HEK293 (cell line): ENCODE measurements around the gene EGFLAM.
A peak's percentile ranks its signal among the peaks of the same experiment; 100 is the strongest.

ENCODE experiments used
- CTCF ChIP-seq: fragments of 450-650 bp; formaldehyde crosslinking; IDR thresholded peaks from 2 replicates; pipeline ENCODE4 v1.5.1; 2016; ENCODE audit warnings: missing biosample characterization, missing genetic modification characterization
- GLIS1 ChIP-seq: fragments of 450-650 bp; formaldehyde crosslinking; IDR thresholded peaks from 2 replicates; pipeline ENCODE4 v1.5.1; 2016; ENCODE audit warnings: missing biosample characterization, missing genetic modification characterization
- HOXD13 ChIP-seq: sonication (generic); formaldehyde crosslinking; IDR thresholded peaks from 2 replicates; pipeline ENCODE4 v1.8.0; 2022; ENCODE audit warnings: missing genetic modification reagents, borderline replicate concordance
- KLF9 ChIP-seq: fragments of 450-650 bp; formaldehyde crosslinking; IDR thresholded peaks from 2 replicates; pipeline ENCODE4 v1.5.1; 2016; ENCODE audit warnings: missing biosample characterization, missing genetic modification characterization, low read depth
- MEIS1 ChIP-seq: sonication (generic); formaldehyde crosslinking; IDR thresholded peaks from 2 replicates; pipeline ENCODE4 v1.8.1; 2022; ENCODE audit warnings: missing genetic modification reagents, mild to moderate bottlenecking, borderline replicate concordance
- OSR2 ChIP-seq: fragments of 450-650 bp; formaldehyde crosslinking; IDR thresholded peaks from 2 replicates; pipeline ENCODE4 v1.5.1; 2016; ENCODE audit warnings: missing biosample characterization, missing genetic modification characterization
- PRDM10 ChIP-seq: fragments of 450-650 bp; formaldehyde crosslinking; IDR thresholded peaks from 2 replicates; pipeline ENCODE4 v1.5.1; 2016; ENCODE audit warnings: missing biosample characterization, missing genetic modification characterization
- SP7 ChIP-seq: fragments of 450-650 bp; formaldehyde crosslinking; IDR thresholded peaks from 2 replicates; pipeline ENCODE4 v1.5.1; 2016; ENCODE audit warnings: missing biosample characterization, missing genetic modification characterization
- ZEB2 ChIP-seq: fragments of 450-650 bp; formaldehyde crosslinking; IDR thresholded peaks from 2 replicates; pipeline ENCODE4 v1.5.1; 2016; ENCODE audit warnings: missing biosample characterization, missing genetic modification characterization
- ZNF157 ChIP-seq: fragments of 450-650 bp; formaldehyde crosslinking; IDR thresholded peaks from 2 replicates; pipeline ENCODE4 v1.5.1; 2016; ENCODE audit warnings: missing biosample characterization, missing genetic modification characterization
- ZNF239 ChIP-seq: fragments of 450-650 bp; formaldehyde crosslinking; IDR thresholded peaks from 2 replicates; pipeline ENCODE4 v1.5.1; 2016; ENCODE audit warnings: missing biosample characterization, missing genetic modification characterization
- ZNF324 ChIP-seq: fragments of 450-650 bp; formaldehyde crosslinking; IDR thresholded peaks from 2 replicates; pipeline ENCODE4 v1.5.1; 2016; ENCODE audit warnings: missing biosample characterization, missing genetic modification characterization
- ZNF335 ChIP-seq: fragments of 450-650 bp; formaldehyde crosslinking; conservative IDR thresholded peaks from 2 replicates; pipeline ENCODE4 v1.5.1; 2016; ENCODE audit warnings: missing biosample characterization, missing genetic modification characterization
- ZNF37A ChIP-seq: fragments of 450-650 bp; IDR thresholded peaks from 2 replicates; pipeline ENCODE4 v1.5.1; 2018; ENCODE audit warnings: missing biosample characterization, missing genetic modification characterization
- ZNF518A ChIP-seq: fragments of 450-650 bp; formaldehyde crosslinking; conservative IDR thresholded peaks from 2 replicates; pipeline ENCODE4 v1.5.1; 2016; ENCODE audit warnings: low read depth, missing biosample characterization, missing genetic modification characterization
- ZNF560 ChIP-seq: fragments of 450-650 bp; formaldehyde crosslinking; IDR thresholded peaks from 2 replicates; pipeline ENCODE4 v1.5.1; 2017; ENCODE audit warnings: missing biosample characterization, missing genetic modification characterization, borderline replicate concordance
- ZNF561 ChIP-seq: fragments of 450-650 bp; IDR thresholded peaks from 2 replicates; pipeline ENCODE4 v1.5.1; 2018; ENCODE audit warnings: missing biosample characterization, missing genetic modification characterization, borderline replicate concordance
- ZNF596 ChIP-seq: fragments of 450-650 bp; IDR thresholded peaks from 2 replicates; pipeline ENCODE4 v1.5.0; 2018; ENCODE audit warnings: missing biosample characterization, mild to moderate bottlenecking, missing genetic modification characterization, moderate library complexity
- ZNF629 ChIP-seq: fragments of 450-650 bp; formaldehyde crosslinking; IDR thresholded peaks from 2 replicates; pipeline ENCODE4 v1.5.1; 2017; ENCODE audit warnings: missing biosample characterization, missing genetic modification characterization
- ZNF660 ChIP-seq: fragments of 450-650 bp; IDR thresholded peaks from 2 replicates; pipeline ENCODE4 v1.5.1; 2018; ENCODE audit warnings: missing biosample characterization, mild to moderate bottlenecking, missing genetic modification characterization
- ZNF768 ChIP-seq: fragments of 450-650 bp; formaldehyde crosslinking; IDR thresholded peaks from 2 replicates; pipeline ENCODE4 v1.5.1; 2018; ENCODE audit warnings: missing biosample characterization, mild to moderate bottlenecking, missing genetic modification characterization
- ZNF777 ChIP-seq: fragments of 450-650 bp; formaldehyde crosslinking; IDR thresholded peaks from 2 replicates; pipeline ENCODE4 v1.5.1; 2017; ENCODE audit warnings: missing biosample characterization, missing genetic modification characterization, borderline replicate concordance
- ZNF785 ChIP-seq: fragments of 450-650 bp; formaldehyde crosslinking; IDR thresholded peaks from 2 replicates; pipeline ENCODE4 v1.5.1; 2016; ENCODE audit warnings: missing biosample characterization, missing genetic modification characterization
- ZNF837 ChIP-seq: fragments of 450-650 bp; formaldehyde crosslinking; IDR thresholded peaks from 2 replicates; pipeline ENCODE4 v1.5.1; 2016; ENCODE audit warnings: missing biosample characterization, missing genetic modification characterization

EGFLAM gene

GRCh38 chr5:38382898-38383297 lies 124.5 kb downstream of the EGFLAM start (continued):
- TF ChIP-seq ZNF518A (tag by site-specific recombination) = peak; percentile 63
- TF ChIP-seq ZNF157 = no peak
- TF ChIP-seq GLIS1 (tag by site-specific recombination) = no peak
- peak; percentile 47; the same call in 1 of the 2 replicates for TF ChIP-seq ZNF335 (tag by site-specific recombination)
- TF ChIP-seq SP7 (tag by site-specific recombination) = peak; percentile 62; the same call in 1 of the 2 replicates
- peak; percentile 87; the same call in 1 of the 2 replicates for TF ChIP-seq ZNF561 (tag by site-specific recombination)
- no peak for TF ChIP-seq OSR2 (tag by site-specific recombination)
- TF ChIP-seq CTCF (tag by site-specific recombination) = peak; percentile 83
- TF ChIP-seq ZNF837 (tag by site-specific recombination) = no peak
- TF ChIP-seq ZNF37A (tag by site-specific recombination) = no peak
- no peak for TF ChIP-seq ZNF560 (tag by site-specific recombination)
- peak; percentile 79; the same call in 1 of the 2 replicates for TF ChIP-seq ZEB2
- TF ChIP-seq ZNF596 (tag by site-specific recombination) = no peak
- TF ChIP-seq HOXD13 (CRISPR knock-in tag) = no peak
- TF ChIP-seq PRDM10 (tag by site-specific recombination) = peak; percentile 57
- TF ChIP-seq ZNF324 (tag by site-specific recombination) = 0 out of 2 replicates have a peak, but pooled peaks have one; percentile 20
- peak; percentile 38; the same call in 1 of the 2 replicates for TF ChIP-seq ZNF629 (tag by site-specific recombination)
- no peak for TF ChIP-seq ZNF768
- TF ChIP-seq ZNF785 (tag by site-specific recombination) = no peak
- no peak for TF ChIP-seq KLF9
- peak; percentile 72 for TF ChIP-seq ZNF660 (tag by site-specific recombination)
- no peak for TF ChIP-seq MEIS1 (CRISPR knock-in tag)
- no peak for TF ChIP-seq ZNF239
- TF ChIP-seq ZNF777 = no peak
